Smooth muscle cell (in vitro differentiated cells): ENCODE data around the gene ZBTB7C. TPM values are rescaled to one million over a fixed set of nuclear protein-coding genes. Genes with fewer than 3 reads are reported as not detected.

Experiments
- DNase-seq: peaks from one replicate; lab custom pipeline; 2025; ENCODE audit not compliant: unreplicated experiment; lab: John Stamatoyannopoulos, UW
- H2AFZ ChIP-seq: fragments of 200-600 bp; sonication (generic); 2 replicates; pipeline ENCODE4 v1.6.0; 2016; ENCODE audit warnings: antibody characterized with exemption, low read depth, mild to moderate bottlenecking
- H3F3A ChIP-seq: fragments of 200-600 bp; sonication (generic); 2 replicates; pipeline ENCODE4 v1.6.0; 2017; ENCODE audit warnings: antibody characterized with exemption, low read depth
- H3K27ac ChIP-seq: fragments of 200-600 bp; sonication (generic); 2 replicates; pipeline ENCODE4 v1.5.1; 2016; ENCODE audit warnings: low read depth, mild to moderate bottlenecking
- H3K27me3 ChIP-seq: fragments of 200-600 bp; sonication (generic); 2 replicates; pipeline ENCODE4 v1.6.1; 2016; ENCODE audit warnings: low read depth, mild to moderate bottlenecking
- H3K36me3 ChIP-seq: fragments of 200-600 bp; sonication (generic); 2 replicates; pipeline ENCODE4 v1.5.1; 2016; ENCODE audit warnings: low read depth
- H3K4me1 ChIP-seq: fragments of 200-600 bp; sonication (generic); 2 replicates; pipeline ENCODE4 v1.5.1; 2016; ENCODE audit warnings: low read depth
- H3K4me2 ChIP-seq: fragments of 200-600 bp; sonication (generic); 2 replicates; pipeline ENCODE4 v1.6.0; 2016; ENCODE audit warnings: mild to moderate bottlenecking
- H3K4me3 ChIP-seq: fragments of 200-600 bp; sonication (generic); 2 replicates; pipeline ENCODE4 v1.5.1; 2016; ENCODE audit warnings: mild to moderate bottlenecking
- H3K79me2 ChIP-seq: fragments of 200-600 bp; sonication (generic); 2 replicates; pipeline ENCODE4 v1.6.0; 2016; ENCODE audit warnings: low read depth, mild to moderate bottlenecking
- H3K9ac ChIP-seq: fragments of 200-600 bp; sonication (generic); 2 replicates; pipeline ENCODE4 v1.6.0; 2016; ENCODE audit warnings: low read depth
- H3K9me3 ChIP-seq: fragments of 200-600 bp; sonication (generic); replicated peaks from 2 replicates; pipeline ENCODE4 v1.5.1; 2016; ENCODE audit warnings: low read depth
- H4K20me1 ChIP-seq: fragments of 200-600 bp; sonication (generic); 2 replicates; pipeline ENCODE4 v1.6.0; 2016; ENCODE audit warnings: low read depth
- CTCF ChIP-seq: fragments of 200-600 bp; sonication (generic); IDR thresholded peaks from 2 replicates; pipeline ENCODE4 v1.5.1; 2017; ENCODE audit warnings: borderline replicate concordance, mild to moderate bottlenecking, antibody characterized with exemption; ENCODE audit not compliant: insufficient read depth, poor library complexity, severe bottlenecking
- WGBS: methylation state at CpG from one replicate; pipeline ENCODE4 v1.1.7; 2016; ENCODE audit warnings: low lambda C conversion rate; 5-methylcytosine and 5-hydroxymethylcytosine counted together
- polyA plus RNA-seq: library from polyadenylated mRNA; unstranded; fragments of >200 nt; fragmentation: Nextera tagmentation; extraction: Ambion mirVana; gene quantifications from 2 replicates; pipeline ENCODE4 v1.2.1, GENCODE V29; 2016
- total RNA-seq: library from RNA; depleted of rRNA; stranded (reverse); fragments of >200 nt; gene quantifications from 2 replicates; pipeline ENCODE4 v1.2.3, GENCODE V29; 2014

ZBTB7C gene
- total and polyA plus RNA-seq, 2 experiments from 2014 or later = 0.48 to 0.63 TPM

- peak overlapping the region; percentile 56 for H3K27ac ChIP-seq
These were observed 406.2 kb downstream of the ZBTB7C start for GRCh38 chr18:48002933-48003365.

GRCh38 chr18:48000701-48001100, 408.5 kb downstream of the ZBTB7C start:
- no peak for DNase-seq
- Histone ChIP-seq H3K4me2 (no peak overlapping the region), H3K27me3 (no peaks in the 10 kb centered on the region), H3K36me3 (no peaks in the 10 kb centered on the region), H3F3A (peaks cover 15% of the 10 kb centered on the region), H2AFZ (no peak overlapping the region), H3K4me1 (peaks cover 23% of the 10 kb centered on the region), H4K20me1 (no peaks in the 10 kb centered on the region), H3K9ac (no peak overlapping the region), H3K9me3 (no peaks in the 10 kb centered on the region), H3K79me2 (no peaks in the 10 kb centered on the region), H3K27ac (no peak overlapping the region), H3K4me3 (no peak overlapping the region)
- 98% methylated on average over 4 of the region's 4 CpGs for WGBS
- TF ChIP-seq CTCF = no peak

More at GRCh38 chr18:48002933-48003365, 406.2 kb downstream of the ZBTB7C start:
- WGBS = 32% methylated on average over 5 of the region's 5 CpGs
- TF ChIP-seq CTCF = no peak
- no peaks in the 10 kb centered on the region for H4K20me1 ChIP-seq
- H2AFZ ChIP-seq = no peak overlapping the region
- H3F3A ChIP-seq = peaks cover 5% of the 10 kb centered on the region
- H3K9ac ChIP-seq = peak overlapping the region; percentile 57
- H3K4me3 ChIP-seq = no peak overlapping the region
- peak overlapping the region; percentile 43 for H3K4me2 ChIP-seq
- DNase-seq = no peak
- H3K36me3 ChIP-seq = no peaks in the 10 kb centered on the region
- no peaks in the 10 kb centered on the region for H3K27me3 ChIP-seq
- peaks cover 17% of the 10 kb centered on the region for H3K4me1 ChIP-seq
- no peaks in the 10 kb centered on the region for H3K79me2 ChIP-seq
- H3K9me3 ChIP-seq = no peaks in the 10 kb centered on the region

- H3K79me2 ChIP-seq = no peaks in the 10 kb centered on the region
- H3K36me3 ChIP-seq = no peaks in the 10 kb centered on the region
- DNase-seq = no peak
- WGBS = 80% methylated on average over 4 of the region's 4 CpGs
- peaks cover 15% of the 10 kb centered on the region for H3F3A ChIP-seq
- H4K20me1 ChIP-seq = no peaks in the 10 kb centered on the region
- no peak overlapping the region for H2AFZ ChIP-seq
- H3K27ac ChIP-seq = no peak overlapping the region
- H3K4me1 ChIP-seq = peaks cover 30% of the 10 kb centered on the region
- no peak for TF ChIP-seq CTCF
- no peak overlapping the region for H3K9ac ChIP-seq
- no peaks in the 10 kb centered on the region for H3K27me3 ChIP-seq
- no peak overlapping the region for H3K4me2 ChIP-seq
- no peak overlapping the region for H3K4me3 ChIP-seq
- no peaks in the 10 kb centered on the region for H3K9me3 ChIP-seq
These were observed 409.4 kb downstream of the ZBTB7C start for GRCh38 chr18:47999801-48000248.

DNA sequence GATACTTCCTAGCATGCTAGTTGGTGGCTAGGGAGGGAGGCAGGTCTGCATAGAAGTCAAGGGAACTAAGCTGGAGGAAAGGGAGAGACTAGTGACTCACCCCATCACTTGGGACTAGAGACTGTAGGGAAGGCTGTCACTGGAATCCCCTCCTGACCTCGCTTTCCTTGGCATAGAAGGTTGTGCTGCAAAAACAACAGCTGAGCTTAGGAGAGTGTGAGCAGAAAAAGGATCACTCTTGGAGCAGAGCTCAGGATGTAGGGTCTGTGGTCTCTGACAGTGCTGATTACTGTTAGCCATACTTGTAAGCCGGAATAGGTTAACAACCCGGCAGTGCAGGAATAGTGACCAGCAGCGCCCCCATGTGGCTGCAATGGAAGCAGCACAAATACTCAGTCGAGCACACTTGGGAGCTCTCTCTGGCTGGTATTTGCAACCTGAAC, 411.8 kb downstream of the ZBTB7C start:
- Histone ChIP-seq H3K4me2 (no peak overlapping the region), H3K9ac (no peak overlapping the region), H3K36me3 (no peaks in the 10 kb centered on the region), H3K27ac (peak overlapping the region; percentile 43), H3K79me2 (no peaks in the 10 kb centered on the region), H3K9me3 (no peaks in the 10 kb centered on the region), H3F3A (peaks cover 10% of the 10 kb centered on the region), H3K4me3 (no peak overlapping the region), H3K27me3 (no peaks in the 10 kb centered on the region), H4K20me1 (no peaks in the 10 kb centered on the region), H3K4me1 (peaks cover 22% of the 10 kb centered on the region), H2AFZ (no peak overlapping the region)
- DNase-seq = no peak
- WGBS = 54% methylated on average over 5 of the region's 5 CpGs
- TF ChIP-seq CTCF = peak; percentile 82
